SJSA1 (cell line): ENCODE results near the gene CST8. TPM values are rescaled to one million over a fixed set of nuclear protein-coding genes. Genes with fewer than 3 reads are reported as not detected.

Experiments used
- DNase-seq, 2 experiments: peaks; one replicate each; pipeline ENCODE4 v3.0.0-alpha.2; 2015 to 2020; ENCODE audit warnings: low spot score in 2 of 2, low read depth in 1 of 2
- H3K27ac ChIP-seq: fragments of 250-450 bp; sonication (Bioruptor Pico); 2 replicates; pipeline ENCODE4 v1.5.1; 2020; ENCODE audit warnings: mild to moderate bottlenecking, moderate library complexity
- H3K27me3 ChIP-seq: fragments of 250-450 bp; sonication (Bioruptor Pico); replicated peaks from 2 replicates; pipeline ENCODE4 v1.5.1; 2020; ENCODE audit warnings: mild to moderate bottlenecking, moderate library complexity
- H3K36me3 ChIP-seq: fragments of 250-450 bp; sonication (Bioruptor Pico); 2 replicates; pipeline ENCODE4 v1.5.1; 2020; ENCODE audit warnings: mild to moderate bottlenecking
- H3K4me1 ChIP-seq: fragments of 250-450 bp; sonication (Bioruptor Pico); replicated peaks from 2 replicates; pipeline ENCODE4 v1.6.1; 2021; ENCODE audit warnings: mild to moderate bottlenecking
- H3K4me3 ChIP-seq: fragments of 250-450 bp; sonication (Bioruptor Pico); 2 replicates; pipeline ENCODE4 v1.5.1; 2020; ENCODE audit warnings: mild to moderate bottlenecking
- H3K9me3 ChIP-seq: fragments of 250-450 bp; sonication (Bioruptor Pico); replicated peaks from 2 replicates; pipeline ENCODE4 v1.5.1; 2020; ENCODE audit warnings: mild to moderate bottlenecking
- total RNA-seq: library from RNA; depleted of rRNA; stranded (reverse); fragments of >200 nt; shearing (Covaris generic); gene quantifications from 2 replicates; pipeline ENCODE4 v1.2.3, GENCODE V29; 2014; rRNA removed

Gene CST8
- total RNA-seq, 1 experiment from 2014 or later = not detected

DNA sequence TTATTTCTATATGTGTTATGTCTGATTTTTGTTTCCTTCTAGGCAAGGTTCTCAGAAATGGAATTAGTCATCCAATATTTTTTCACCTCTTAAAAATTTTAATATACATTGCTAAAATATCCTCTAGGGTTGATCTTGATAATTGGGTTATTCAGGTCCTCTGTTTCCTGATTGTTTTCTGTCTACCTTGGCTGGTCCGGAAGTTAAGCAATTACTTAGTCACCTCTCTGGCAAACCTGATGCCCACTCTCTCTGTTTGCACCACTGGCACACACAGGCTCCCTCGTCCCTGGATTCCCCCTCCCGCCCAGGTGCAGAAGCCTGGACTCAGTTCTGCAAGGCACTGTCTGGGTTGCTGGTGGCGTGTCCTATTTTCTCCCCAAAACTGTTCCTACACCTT is 49.7 kb downstream of the CST8 start:
- Histone ChIP-seq H3K27me3 (no peaks in the 10 kb centered on the region), H3K27ac (no peak overlapping the region), H3K4me3 (no peak overlapping the region), H3K36me3 (no peaks in the 10 kb centered on the region), H3K9me3 (no peaks in the 10 kb centered on the region), H3K4me1 (no peaks in the 10 kb centered on the region)
- DNase-seq = no peak

DNA sequence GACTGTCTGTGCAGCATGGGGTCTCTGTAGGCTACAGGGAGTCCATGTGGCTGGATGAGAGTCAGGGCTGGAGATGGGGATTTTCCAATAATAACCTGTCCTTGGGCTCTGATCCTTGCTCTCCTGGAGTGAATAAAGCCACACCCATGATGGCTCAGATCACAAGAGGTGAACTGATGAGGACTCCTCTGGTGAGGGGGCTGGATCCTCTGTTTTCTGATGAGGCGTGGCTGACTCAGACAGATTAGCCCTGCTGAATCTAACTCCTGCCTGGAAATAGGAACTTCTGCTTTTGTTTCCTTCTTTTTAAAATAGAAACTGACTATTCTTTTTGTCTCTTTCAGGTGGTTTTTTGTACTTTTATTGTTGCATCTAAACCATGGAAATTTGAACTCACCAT is 50.4 kb downstream of the CST8 start:
- no peaks in the 10 kb centered on the region for H3K27me3 ChIP-seq
- H3K36me3 ChIP-seq = no peaks in the 10 kb centered on the region
- H3K9me3 ChIP-seq = no peaks in the 10 kb centered on the region
- no peak for DNase-seq
- H3K4me3 ChIP-seq = no peak overlapping the region
- no peaks in the 10 kb centered on the region for H3K4me1 ChIP-seq
- no peak overlapping the region for H3K27ac ChIP-seq

GRCh38 chr20:23541776-23542175 is 50.9 kb downstream of the CST8 start:
- Histone ChIP-seq H3K36me3 (no peaks in the 10 kb centered on the region), H3K4me3 (no peak overlapping the region), H3K27ac (no peak overlapping the region), H3K9me3 (no peaks in the 10 kb centered on the region), H3K4me1 (no peaks in the 10 kb centered on the region), H3K27me3 (no peaks in the 10 kb centered on the region)
- no peak for DNase-seq

DNA sequence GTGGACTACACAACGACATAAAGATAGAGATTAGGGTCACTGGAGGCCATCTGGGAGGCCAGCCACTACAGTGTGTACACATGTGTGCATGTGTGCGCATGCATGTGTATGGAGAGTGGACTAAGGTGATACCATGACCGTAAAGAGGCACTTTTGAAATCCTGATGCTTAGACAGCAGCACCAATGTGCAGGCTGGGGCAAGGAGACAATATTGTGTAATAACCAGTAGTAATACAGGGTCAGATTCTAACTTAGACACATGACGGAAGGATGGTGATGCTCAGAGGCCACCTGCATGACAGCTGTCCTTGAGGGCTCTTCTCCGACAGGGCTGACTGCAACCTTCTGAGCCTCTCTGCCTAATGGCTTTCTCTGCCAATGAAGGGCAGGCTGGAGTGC is 51.9 kb downstream of the CST8 start:
- no peak for DNase-seq
- H3K36me3 ChIP-seq = no peaks in the 10 kb centered on the region
- H3K9me3 ChIP-seq = no peaks in the 10 kb centered on the region
- H3K4me1 ChIP-seq = no peaks in the 10 kb centered on the region
- H3K27ac ChIP-seq = no peak overlapping the region
- H3K27me3 ChIP-seq = no peaks in the 10 kb centered on the region
- no peak overlapping the region for H3K4me3 ChIP-seq

DNA sequence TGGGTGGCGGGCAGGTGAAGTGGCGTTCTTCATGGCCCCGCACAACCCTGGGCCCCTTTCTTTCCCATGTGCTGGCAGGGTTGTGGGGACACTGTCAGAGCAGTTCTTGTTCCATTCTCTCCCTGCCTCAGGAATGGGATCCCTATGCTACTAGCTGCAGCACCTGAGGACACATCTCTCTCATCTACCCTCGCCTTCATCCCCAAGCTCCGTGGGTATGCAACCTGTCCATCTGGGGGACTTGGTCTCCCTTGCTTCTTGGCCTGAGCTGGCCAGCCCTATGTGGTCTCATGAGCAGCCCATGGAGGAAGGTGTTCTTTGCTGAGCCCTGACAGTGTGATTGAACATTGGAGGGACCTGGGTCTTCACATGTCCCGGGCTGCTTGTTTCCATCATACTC is 53.2 kb downstream of the CST8 start:
- DNase-seq = no peak
- Histone ChIP-seq H3K9me3 (no peaks in the 10 kb centered on the region), H3K36me3 (no peaks in the 10 kb centered on the region)

More for the DNA sequence above, 53.2 kb downstream of the CST8 start:
- Histone ChIP-seq H3K27me3 (no peaks in the 10 kb centered on the region), H3K4me3 (no peak overlapping the region), H3K4me1 (no peaks in the 10 kb centered on the region), H3K27ac (no peak overlapping the region)

Other genes with a start within 250 kb of the CST8 start
- gene NXT1, start 140.3 kb upstream of the CST8 start, total RNA-seq = 76.0 and 82.5 TPM in 2 replicates
- gene GZF1, start 128.9 kb upstream of the CST8 start, total RNA-seq = 19.4 and 22.0 TPM in 2 replicates
- 8.8 and 9.2 TPM in 2 replicates for gene NAPB, start 69.6 kb upstream of the CST8 start, total RNA-seq
- gene CSTL1, start 51.4 kb upstream of the CST8 start, total RNA-seq = not detected in 2 replicates
- gene CST11, start 38.2 kb upstream of the CST8 start, total RNA-seq = not detected in 2 replicates
- not detected in 2 replicates for gene CST9L, start 77.4 kb downstream of the CST8 start, total RNA-seq
- not detected in 2 replicates for gene CST9, start 114.8 kb downstream of the CST8 start, total RNA-seq
- gene CST3, start 146.8 kb downstream of the CST8 start, total RNA-seq = 196 and 222 TPM in 2 replicates
- not detected in 2 replicates for gene CST4, start 197.9 kb downstream of the CST8 start, total RNA-seq